Rectal smooth muscle tissue (tissue), 1 donor: ENCODE results near the gene FTO.
"Not testable (repeated sequence)": the region's sequence is repeated elsewhere in the genome, so short reads cannot be mapped to it uniquely, and the experiment has no call there.

Experiments
- H3K27ac ChIP-seq: one replicate; pipeline ENCODE4 v1.7.0; 2013; ENCODE audit warnings: low read depth, low read length, inconsistent platforms
- H3K27me3 ChIP-seq: one replicate; pipeline ENCODE4 v1.7.0; 2013; ENCODE audit warnings: low read length; ENCODE audit not compliant: control insufficient read depth, insufficient read depth
- H3K36me3 ChIP-seq: one replicate; pipeline ENCODE4 v1.7.0; 2013; ENCODE audit warnings: low read length; ENCODE audit not compliant: control insufficient read depth, insufficient read depth
- H3K4me1 ChIP-seq: one replicate; pipeline ENCODE4 v1.7.0; 2013; ENCODE audit warnings: low read length; ENCODE audit not compliant: control insufficient read depth, insufficient read depth
- H3K4me3 ChIP-seq: one replicate; pipeline ENCODE4 v1.7.0; 2013; ENCODE audit warnings: low read length
- H3K9ac ChIP-seq: one replicate; pipeline ENCODE4 v1.7.0; 2013; ENCODE audit warnings: low read length

The FTO gene

DNA sequence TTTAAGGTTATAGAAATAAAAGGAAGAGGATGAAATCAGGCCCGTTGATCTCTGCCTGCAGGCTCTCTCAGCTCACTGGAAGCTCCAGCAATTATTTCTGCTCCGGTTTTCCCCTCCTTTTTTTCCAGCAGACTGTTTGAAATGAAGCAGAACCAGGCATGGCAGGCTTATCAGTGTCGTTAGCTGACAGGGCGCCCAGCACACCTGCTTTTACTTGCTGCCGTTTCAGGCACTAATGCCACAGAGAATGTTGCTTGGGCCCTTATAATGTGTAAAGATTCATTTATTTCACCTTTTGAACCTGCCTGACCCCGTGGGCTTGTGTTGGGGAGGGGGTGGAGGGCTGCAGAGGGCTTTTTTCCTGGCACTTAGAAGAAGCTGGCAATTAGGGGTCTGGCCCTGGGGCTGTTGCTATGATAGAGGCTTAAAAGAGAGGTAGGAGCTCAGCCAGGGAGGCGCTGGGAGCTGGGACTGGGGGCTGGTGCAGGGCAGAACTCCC is 474.6 kb downstream of the FTO start:
- Histone ChIP-seq H3K27me3 (peaks cover 2% of the 10 kb centered on the region), H3K36me3 (no peaks in the 10 kb centered on the region), H3K4me3 (no peak overlapping the region), H3K4me1 (no peaks in the 10 kb centered on the region), H3K27ac (no peak overlapping the region), H3K9ac (no peak overlapping the region)

DNA sequence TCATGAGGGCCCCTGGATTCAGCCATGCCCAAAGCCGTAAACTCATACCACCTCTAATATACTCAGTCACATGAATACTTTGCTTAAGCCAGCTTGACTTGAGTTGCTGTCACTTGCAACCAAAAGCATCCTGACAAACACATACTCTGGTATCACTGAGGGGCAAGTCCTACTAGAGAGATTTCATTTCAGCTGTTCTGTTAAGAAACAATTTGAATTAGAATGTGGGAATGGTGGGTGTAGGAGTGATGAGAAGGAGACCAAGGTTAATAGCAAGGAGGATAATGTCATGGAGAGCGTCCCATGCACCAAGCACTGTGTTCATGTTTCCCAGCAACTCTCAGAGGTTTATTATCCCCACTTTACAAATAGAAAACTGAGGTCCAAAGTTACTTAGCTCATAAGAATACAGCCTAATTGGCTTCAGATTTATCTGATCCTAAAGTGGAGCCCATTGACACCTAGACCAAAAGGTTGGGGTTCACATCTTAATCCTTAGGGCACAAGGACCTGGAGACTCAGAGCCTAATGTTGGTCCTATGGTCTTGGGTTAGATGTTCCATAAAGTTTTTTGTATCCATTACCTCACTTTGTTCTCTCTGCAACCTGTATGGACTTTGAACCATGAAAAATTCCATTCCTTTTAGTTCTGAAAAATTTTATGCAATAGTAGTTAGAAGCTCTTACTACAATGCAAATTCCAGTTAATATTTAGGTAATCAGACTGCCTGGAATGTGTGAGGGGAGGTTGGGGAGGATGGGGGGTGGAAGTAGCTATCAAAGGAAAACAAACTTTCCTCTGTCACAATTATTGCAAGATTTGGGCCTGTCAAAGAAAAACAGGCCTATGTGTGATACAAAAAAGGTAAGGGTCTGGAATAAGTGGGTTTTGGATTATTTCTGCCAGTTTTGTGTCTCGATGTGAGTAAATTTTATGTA is 476.7 kb downstream of the FTO start:
- H3K4me1 ChIP-seq, result no peaks in the 10 kb centered on the region
- no peaks in the 10 kb centered on the region for H3K27me3 ChIP-seq
- no peak overlapping the region for H3K4me3 ChIP-seq
- H3K27ac ChIP-seq, result no peak overlapping the region
- no peak overlapping the region for H3K9ac ChIP-seq
- no peaks in the 10 kb centered on the region for H3K36me3 ChIP-seq

DNA sequence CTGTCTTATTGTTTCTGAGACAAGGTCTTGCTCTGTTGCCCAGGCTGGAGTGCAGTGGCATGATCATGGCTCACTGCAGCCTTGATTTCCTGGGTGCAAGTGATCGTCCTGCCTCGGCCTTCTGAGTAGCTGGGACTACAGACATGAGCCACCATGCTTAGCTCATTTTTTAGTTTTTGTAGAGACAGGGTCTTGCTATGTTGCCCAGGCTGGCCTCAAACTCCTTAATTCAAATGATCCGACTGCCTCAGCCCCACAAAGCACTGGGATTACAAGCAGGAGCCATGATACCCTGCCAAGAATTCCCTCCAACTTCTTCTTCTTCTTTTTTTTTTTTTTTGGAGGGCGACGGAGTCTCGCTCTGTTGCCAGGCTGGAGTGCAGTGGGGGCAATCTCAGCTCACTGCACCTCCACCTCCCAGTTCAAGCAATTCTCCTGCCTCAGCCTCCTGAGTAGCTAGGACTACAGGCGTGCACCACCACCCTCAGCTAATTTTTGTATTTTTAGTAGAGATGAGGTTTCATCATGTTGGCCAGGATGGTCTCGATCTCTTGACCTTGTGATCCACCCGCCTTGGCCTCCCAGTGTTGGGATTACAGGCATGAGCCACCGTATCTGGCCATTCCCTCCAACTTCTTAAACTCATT is 477.9 kb downstream of the FTO start:
- H3K9ac ChIP-seq, H3K4me1 ChIP-seq, H3K27ac ChIP-seq, H3K36me3 ChIP-seq, H3K27me3 ChIP-seq, H3K4me3 ChIP-seq: not testable (repeated sequence)

- no peaks in the 10 kb centered on the region for H3K4me1 ChIP-seq
- H3K36me3 ChIP-seq, result no peaks in the 10 kb centered on the region
- H3K9ac ChIP-seq, result no peak overlapping the region
- no peak overlapping the region for H3K4me3 ChIP-seq
- H3K27ac ChIP-seq, result no peak overlapping the region
- no peaks in the 10 kb centered on the region for H3K27me3 ChIP-seq
These were observed 481.1 kb downstream of the FTO start for GRCh38 chr16:54185045-54185444.

DNA sequence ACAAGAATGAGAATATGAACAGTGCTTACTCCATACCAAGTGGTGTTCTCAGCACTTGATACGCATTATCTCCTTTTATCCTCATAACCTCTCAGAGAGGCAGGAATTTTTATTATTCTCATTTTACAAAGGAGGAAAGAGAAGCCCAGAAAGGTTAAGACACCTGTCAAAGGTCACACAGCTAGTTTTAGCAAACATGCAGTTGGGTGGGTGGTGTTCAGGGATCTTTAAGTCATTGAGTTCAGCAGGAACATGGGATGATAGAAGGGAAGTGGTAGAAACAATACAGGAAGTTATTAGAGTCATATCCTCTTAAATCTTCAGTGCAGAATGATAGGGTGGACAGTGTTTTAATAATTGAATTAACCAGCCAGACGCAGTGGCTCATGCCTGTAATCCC is 487.2 kb downstream of the FTO start:
- no peak overlapping the region for H3K9ac ChIP-seq
- no peaks in the 10 kb centered on the region for H3K36me3 ChIP-seq
- no peaks in the 10 kb centered on the region for H3K27me3 ChIP-seq
- no peak overlapping the region for H3K4me3 ChIP-seq
- no peaks in the 10 kb centered on the region for H3K4me1 ChIP-seq
- no peak overlapping the region for H3K27ac ChIP-seq

GRCh38 chr16:54191592-54191991 is 487.6 kb downstream of the FTO start:
- no peak overlapping the region for H3K27ac ChIP-seq
- H3K9ac ChIP-seq, result no peak overlapping the region
- no peaks in the 10 kb centered on the region for H3K4me1 ChIP-seq
- no peak overlapping the region for H3K4me3 ChIP-seq
- H3K27me3 ChIP-seq, result no peaks in the 10 kb centered on the region
- no peaks in the 10 kb centered on the region for H3K36me3 ChIP-seq

GRCh38 chr16:54193013-54193664 is 489.2 kb downstream of the FTO start:
- Histone ChIP-seq H3K27me3 (no peaks in the 10 kb centered on the region), H3K27ac (no peak overlapping the region), H3K4me3 (no peak overlapping the region), H3K9ac (no peak overlapping the region), H3K36me3 (no peaks in the 10 kb centered on the region), H3K4me1 (no peaks in the 10 kb centered on the region)

DNA sequence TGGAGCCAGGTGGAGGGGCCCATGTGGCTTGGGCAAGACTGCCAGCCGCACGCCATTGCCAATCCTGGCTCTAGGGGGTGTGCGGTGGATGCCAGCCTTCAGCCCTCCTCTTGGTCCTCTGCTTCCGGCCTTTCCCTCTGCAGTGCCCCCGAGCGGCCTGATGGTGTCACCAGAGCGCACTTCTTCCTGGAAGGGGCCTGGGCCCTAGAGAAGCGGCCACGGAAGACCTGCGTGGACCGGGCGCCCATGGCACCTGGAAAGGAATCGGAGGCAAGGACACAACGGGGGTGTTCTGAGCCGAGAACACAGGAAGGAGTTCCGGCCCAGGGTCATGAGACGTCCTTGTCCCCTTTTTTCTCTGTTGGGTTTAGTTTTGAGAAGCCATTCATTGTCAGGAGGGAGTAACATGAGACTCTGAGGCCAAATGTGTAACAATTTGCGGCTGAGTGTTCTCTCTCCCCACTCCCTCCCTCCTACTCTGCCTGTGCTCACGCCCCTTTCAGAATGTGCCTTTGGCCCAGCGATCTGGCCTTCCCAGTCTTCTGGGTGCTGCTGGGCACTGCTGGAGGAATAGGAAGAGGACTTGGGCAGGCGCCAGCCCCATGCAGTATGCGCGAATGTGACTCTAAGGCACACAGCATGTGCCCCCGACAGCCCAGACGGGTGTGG is 489.8 kb downstream of the FTO start:
- no peaks in the 10 kb centered on the region for H3K36me3 ChIP-seq
- H3K9ac ChIP-seq, result no peak overlapping the region
- no peak overlapping the region for H3K27ac ChIP-seq
- H3K4me3 ChIP-seq, result peak overlapping the region; percentile 32
- no peaks in the 10 kb centered on the region for H3K4me1 ChIP-seq
- no peaks in the 10 kb centered on the region for H3K27me3 ChIP-seq

- H3K4me3 ChIP-seq, result peak overlapping the region; percentile 32
- no peaks in the 10 kb centered on the region for H3K27me3 ChIP-seq
- no peak overlapping the region for H3K9ac ChIP-seq
- H3K36me3 ChIP-seq, result no peaks in the 10 kb centered on the region
- no peaks in the 10 kb centered on the region for H3K4me1 ChIP-seq
- H3K27ac ChIP-seq, result no peak overlapping the region
These were observed 490.4 kb downstream of the FTO start for GRCh38 chr16:54194334-54194743.

- no peak overlapping the region for H3K9ac ChIP-seq
- no peak overlapping the region for H3K4me3 ChIP-seq
- no peaks in the 10 kb centered on the region for H3K36me3 ChIP-seq
- H3K27ac ChIP-seq, result no peak overlapping the region
- H3K27me3 ChIP-seq, result no peaks in the 10 kb centered on the region
- no peaks in the 10 kb centered on the region for H3K4me1 ChIP-seq
These were observed 493.8 kb downstream of the FTO start for GRCh38 chr16:54197758-54198157.

DNA sequence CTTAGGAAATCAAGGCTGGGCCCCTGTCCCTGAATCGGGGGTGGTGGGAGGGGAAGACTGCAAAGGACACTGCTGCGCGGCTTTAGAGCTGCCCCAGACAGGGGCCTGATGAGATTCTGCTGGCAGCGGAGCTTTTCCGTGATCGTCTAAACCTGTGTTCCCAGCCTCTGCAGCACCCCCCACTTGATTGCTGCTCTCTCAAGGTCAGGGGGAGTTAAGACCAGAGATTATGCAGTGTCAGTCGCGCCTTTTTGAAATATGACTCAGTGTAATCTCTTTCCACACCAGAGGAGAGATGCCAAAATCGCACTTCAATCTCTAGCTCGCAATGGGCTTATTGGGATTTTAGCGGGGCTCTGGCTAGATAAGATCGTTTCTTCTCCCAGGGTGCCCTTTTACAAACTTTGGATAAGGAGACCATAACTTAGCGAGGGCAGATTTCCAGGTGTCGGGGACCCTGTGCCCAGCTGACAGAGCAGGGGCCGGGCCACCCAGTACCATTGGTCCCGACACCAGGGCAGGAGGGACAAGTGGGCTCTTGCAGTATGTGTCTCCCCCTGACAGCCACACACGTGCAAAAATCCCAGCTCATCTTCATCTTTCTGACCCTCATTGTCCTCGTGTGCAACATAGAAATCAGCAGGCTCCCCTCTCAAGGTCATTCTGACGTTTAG is 495.7 kb downstream of the FTO start:
- no peak overlapping the region for H3K27ac ChIP-seq
- H3K4me3 ChIP-seq, result no peak overlapping the region

GRCh38 chr16:54200161-54200534 is 496.2 kb downstream of the FTO start:
- Histone ChIP-seq H3K4me3 (no peak overlapping the region), H3K27ac (no peak overlapping the region), H3K27me3 (no peaks in the 10 kb centered on the region), H3K4me1 (no peaks in the 10 kb centered on the region), H3K9ac (no peak overlapping the region), H3K36me3 (no peaks in the 10 kb centered on the region)

More for the DNA sequence above, 495.7 kb downstream of the FTO start:
- no peak overlapping the region for H3K9ac ChIP-seq
- no peaks in the 10 kb centered on the region for H3K4me1 ChIP-seq
- no peaks in the 10 kb centered on the region for H3K27me3 ChIP-seq
- H3K36me3 ChIP-seq, result no peaks in the 10 kb centered on the region
